Measurements from ENCODE around the gene PPP2R5B. TPM values are rescaled to one million over a fixed set of nuclear protein-coding genes. Genes with fewer than 3 reads are reported as not detected.

PPP2R5B gene
- total RNA-seq, 1 experiment from 2014 or later = 14.0 TPM

GRCh38 chr11:64926689-64927088 lies 2.2 kb downstream of the PPP2R5B start:
- TF ChIP-seq CTCF (IDR thresholded peaks at IDR 0.05) (no peak), REST (IDR thresholded peaks at IDR 0.05; ENCODE audit: insufficient read depth in 1 of 2, low read depth in 2 of 2, low read length in 1 of 2) (no peak), SIN3A (IDR thresholded peaks at IDR 0.05; ENCODE audit: borderline replicate concordance, insufficient read depth, low read depth, low read length) (no peak), TCF7L2 (IDR thresholded peaks at IDR 0.05; ENCODE audit: low read depth, low read length) (no peak), POLR2AphosphoS5 (IDR thresholded peaks at IDR 0.05; ENCODE audit: low read depth, low read length) (no peak)
- H3K4me3 ChIP-seq (ENCODE audit: low read depth in 2 of 2, low read length in 2 of 2) = no peak overlapping the region
- no peaks in the 10 kb centered on the region for H3K27me3 ChIP-seq (ENCODE audit: control insufficient read depth, insufficient read depth, low read length)
- no TSS peak for BruUV-seq (replicated peaks)
- ChIA-PET CTCF (no interaction called here), POLR2A (interaction anchor here (0.5 kb wide), 1 partner anchor 58 kb away, joined by 7 read pairs; no protein-coding TSS in a partner anchor)
- H3K36me3 ChIP-seq (ENCODE audit: control insufficient read depth, insufficient read depth, low read length) = no peaks in the 10 kb centered on the region; the same call in 1 of the 2 replicates
- H3K27ac ChIP-seq (ENCODE audit: low read length) = no peak overlapping the region
- ATAC-seq (no peak), DNase-seq (ENCODE audit: low read depth, low spot score) (no peak)
- peaks cover 8% of the 10 kb centered on the region; the same call in 1 of the 2 replicates for H3K4me1 ChIP-seq (ENCODE audit: control insufficient read depth, insufficient read depth, low read length)
- intact Hi-C loops (cut with micrococcal nuclease; ENCODE audit: unreplicated experiment) (no loop called here), in situ Hi-C loops (cut with HindIII; ENCODE audit: low pct_unique_long_range_greater_than_20kb, low sequenced_read_pairs) (no loop called here)
- H3K9me3 ChIP-seq (ENCODE audit: control insufficient read depth, insufficient read depth, low read depth, low read length) = no peaks in the 10 kb centered on the region

GRCh38 chr11:64928957-64929356 lies 4.5 kb downstream of the PPP2R5B start:
- Histone ChIP-seq H3K36me3 (ENCODE audit: control insufficient read depth, insufficient read depth, low read length) (no peaks in the 10 kb centered on the region; the same call in 1 of the 2 replicates), H3K9me3 (ENCODE audit: control insufficient read depth, insufficient read depth, low read depth, low read length) (no peaks in the 10 kb centered on the region), H3K4me3 (ENCODE audit: low read depth in 2 of 2, low read length in 2 of 2) (no peak overlapping the region), H3K27me3 (ENCODE audit: control insufficient read depth, insufficient read depth, low read length) (no peaks in the 10 kb centered on the region), H3K4me1 (ENCODE audit: control insufficient read depth, insufficient read depth, low read length) (peaks cover 6% of the 10 kb centered on the region; the same call in 1 of the 2 replicates), H3K27ac (ENCODE audit: low read length) (no peak overlapping the region)
- ChIA-PET POLR2A (no interaction called here), CTCF (no interaction called here)
- no peak for TF ChIP-seq TCF7L2 (IDR thresholded peaks at IDR 0.05; ENCODE audit: low read depth, low read length)
- TF ChIP-seq CTCF (IDR thresholded peaks at IDR 0.05) = no peak
- TF ChIP-seq POLR2AphosphoS5 (IDR thresholded peaks at IDR 0.05; ENCODE audit: low read depth, low read length) = no peak
- no peak for TF ChIP-seq SIN3A (IDR thresholded peaks at IDR 0.05; ENCODE audit: borderline replicate concordance, insufficient read depth, low read depth, low read length)
- TF ChIP-seq REST (IDR thresholded peaks at IDR 0.05; ENCODE audit: insufficient read depth in 1 of 2, low read depth in 2 of 2, low read length in 1 of 2) = no peak
- no TSS peak for BruUV-seq (replicated peaks)
- DNase-seq (ENCODE audit: low read depth, low spot score) (no peak), ATAC-seq (no peak)
- intact Hi-C loops (cut with micrococcal nuclease; ENCODE audit: unreplicated experiment) (no loop called here), in situ Hi-C loops (cut with HindIII; ENCODE audit: low pct_unique_long_range_greater_than_20kb, low sequenced_read_pairs) (no loop called here)

All from Panc1 (cell line).